ENCODE measurements around the gene UNC79.
"Not testable (repeated sequence)": the region's sequence is repeated elsewhere in the genome, so short reads cannot be mapped to it uniquely, and the experiment has no call there.

The UNC79 gene

GRCh38 chr14:93402951-93403350 is 27.8 kb upstream of the UNC79 start:
- TF ChIP-seq CTCF (IDR thresholded peaks at IDR 0.05; ENCODE audit: low read depth, low read length): no peak
- DNase-seq: no peak
- Histone ChIP-seq H3K36me3 (no peaks in the 10 kb centered on the region), H3K4me3 (ENCODE audit: low read depth, low read length) (no peak overlapping the region), H3K27ac (no peak overlapping the region), H3K9me3 (ENCODE audit: severe bottlenecking) (no peaks in the 10 kb centered on the region), H3K27me3 (ENCODE audit: insufficient read depth, low read depth, severe bottlenecking) (no peaks in the 10 kb centered on the region)

- H3K36me3 ChIP-seq: no peaks in the 10 kb centered on the region
Measured at GRCh38 chr14:93410021-93410420, 20.7 kb upstream of the UNC79 start.

GRCh38 chr14:93410893-93411292 is 19.8 kb upstream of the UNC79 start:
- DNase-seq: no peak
- H3K9me3 ChIP-seq (ENCODE audit: severe bottlenecking): no peaks in the 10 kb centered on the region
- no peaks in the 10 kb centered on the region for H3K36me3 ChIP-seq
- no peaks in the 10 kb centered on the region for H3K27me3 ChIP-seq (ENCODE audit: insufficient read depth, low read depth, severe bottlenecking)
- TF ChIP-seq CTCF (IDR thresholded peaks at IDR 0.05; ENCODE audit: low read depth, low read length): no peak
- no peak overlapping the region for H3K4me3 ChIP-seq (ENCODE audit: low read depth, low read length)
- no peak overlapping the region for H3K27ac ChIP-seq

More at GRCh38 chr14:93410021-93410420, 20.7 kb upstream of the UNC79 start:
- Histone ChIP-seq H3K9me3 (ENCODE audit: severe bottlenecking) (no peaks in the 10 kb centered on the region), H3K27me3 (ENCODE audit: insufficient read depth, low read depth, severe bottlenecking) (no peaks in the 10 kb centered on the region), H3K27ac (no peak overlapping the region), H3K4me3 (ENCODE audit: low read depth, low read length) (no peak overlapping the region)
- TF ChIP-seq CTCF (IDR thresholded peaks at IDR 0.05; ENCODE audit: low read depth, low read length): no peak
- no peak for DNase-seq

GRCh38 chr14:93425136-93425535 is 5.6 kb upstream of the UNC79 start:
- H3K9me3 ChIP-seq (ENCODE audit: severe bottlenecking); H3K36me3 ChIP-seq; H3K27ac ChIP-seq; DNase-seq; H3K27me3 ChIP-seq (ENCODE audit: insufficient read depth, low read depth, severe bottlenecking); H3K4me3 ChIP-seq (ENCODE audit: low read depth, low read length): not testable (repeated sequence)

GRCh38 chr14:93426750-93427149 is 4.0 kb upstream of the UNC79 start:
- Histone ChIP-seq H3K27me3 (ENCODE audit: insufficient read depth, low read depth, severe bottlenecking) (no peaks in the 10 kb centered on the region), H3K36me3 (no peaks in the 10 kb centered on the region), H3K4me3 (ENCODE audit: low read depth, low read length) (no peak overlapping the region), H3K9me3 (ENCODE audit: severe bottlenecking) (peaks cover 4% of the 10 kb centered on the region), H3K27ac (no peak overlapping the region)
- no peak for DNase-seq
- no peak for TF ChIP-seq CTCF (IDR thresholded peaks at IDR 0.05; ENCODE audit: low read depth, low read length)

- Histone ChIP-seq H3K36me3 (no peaks in the 10 kb centered on the region), H3K27me3 (ENCODE audit: insufficient read depth, low read depth, severe bottlenecking) (no peaks in the 10 kb centered on the region), H3K4me3 (ENCODE audit: low read depth, low read length) (peak overlapping the region; percentile 72), H3K9me3 (ENCODE audit: severe bottlenecking) (no peaks in the 10 kb centered on the region), H3K27ac (peak overlapping the region; percentile 74)
- DNase-seq: peak; percentile 90
- no peak for TF ChIP-seq CTCF (IDR thresholded peaks at IDR 0.05; ENCODE audit: low read depth, low read length)
Measured at GRCh38 chr14:93431036-93431670, 414 bp downstream of the UNC79 start.
